ENCODE results near the gene INHBE.
"Not testable (repeated sequence)": the region's sequence is repeated elsewhere in the genome, so short reads cannot be mapped to it uniquely, and the experiment has no call there.

INHBE gene

GRCh38 chr12:57419495-57419894 is 35.6 kb upstream of the INHBE start:
- ATAC-seq: no peak
- TF ChIP-seq ZNF565 (CRISPR knock-in tag; conservative IDR thresholded peaks at IDR 0.05; ENCODE audit: low read depth) (no peak), SNAI2 (CRISPR knock-in tag; IDR thresholded peaks at IDR 0.05) (no peak), TOX (CRISPR knock-in tag; IDR thresholded peaks at IDR 0.05; ENCODE audit: borderline replicate concordance) (no peak), PATZ1 (CRISPR knock-in tag; IDR thresholded peaks at IDR 0.05; ENCODE audit: borderline replicate concordance) (no peak), ZC3H10 (CRISPR knock-in tag; IDR thresholded peaks at IDR 0.05) (no peak), ESRRG (CRISPR knock-in tag; IDR thresholded peaks at IDR 0.05) (no peak), CREB5 (CRISPR knock-in tag; IDR thresholded peaks at IDR 0.05; ENCODE audit: low read depth) (no peak), RARB (CRISPR knock-in tag; IDR thresholded peaks at IDR 0.05) (no peak), OSR1 (CRISPR knock-in tag; IDR thresholded peaks at IDR 0.05) (no peak), CSRNP3 (CRISPR knock-in tag; IDR thresholded peaks at IDR 0.05) (no peak), ISL1 (CRISPR knock-in tag; IDR thresholded peaks at IDR 0.05) (no peak), ZFP3 (CRISPR knock-in tag; IDR thresholded peaks at IDR 0.05) (no peak), TCF4 (CRISPR knock-in tag; IDR thresholded peaks at IDR 0.05; ENCODE audit: borderline replicate concordance) (no peak), GLIS3 (CRISPR knock-in tag; IDR thresholded peaks at IDR 0.05) (no peak), ZFP30 (CRISPR knock-in tag; IDR thresholded peaks at IDR 0.05) (no peak), CSDC2 (CRISPR knock-in tag; IDR thresholded peaks at IDR 0.05) (no peak), BACH2 (CRISPR knock-in tag; IDR thresholded peaks at IDR 0.05; ENCODE audit: borderline replicate concordance) (no peak), PPARA (CRISPR knock-in tag; IDR thresholded peaks at IDR 0.05; ENCODE audit: borderline replicate concordance) (no peak)
- TF ChIP-seq, protein P1, sequence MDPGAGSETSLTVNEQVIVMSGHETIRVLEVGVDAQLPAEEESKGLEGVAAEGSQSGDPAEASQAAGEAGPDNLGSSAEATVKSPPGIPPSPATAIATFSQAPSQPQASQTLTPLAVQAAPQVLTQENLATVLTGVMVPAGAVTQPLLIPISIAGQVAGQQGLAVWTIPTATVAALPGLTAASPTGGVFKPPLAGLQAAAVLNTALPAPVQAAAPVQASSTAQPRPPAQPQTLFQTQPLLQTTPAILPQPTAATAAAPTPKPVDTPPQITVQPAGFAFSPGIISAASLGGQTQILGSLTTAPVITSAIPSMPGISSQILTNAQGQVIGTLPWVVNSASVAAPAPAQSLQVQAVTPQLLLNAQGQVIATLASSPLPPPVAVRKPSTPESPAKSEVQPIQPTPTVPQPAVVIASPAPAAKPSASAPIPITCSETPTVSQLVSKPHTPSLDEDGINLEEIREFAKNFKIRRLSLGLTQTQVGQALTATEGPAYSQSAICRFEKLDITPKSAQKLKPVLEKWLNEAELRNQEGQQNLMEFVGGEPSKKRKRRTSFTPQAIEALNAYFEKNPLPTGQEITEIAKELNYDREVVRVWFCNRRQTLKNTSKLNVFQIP (CRISPR knock-in tag; IDR thresholded peaks at IDR 0.05; ENCODE audit: borderline replicate concordance, low read depth): no peak
- TF ChIP-seq, protein P2, sequence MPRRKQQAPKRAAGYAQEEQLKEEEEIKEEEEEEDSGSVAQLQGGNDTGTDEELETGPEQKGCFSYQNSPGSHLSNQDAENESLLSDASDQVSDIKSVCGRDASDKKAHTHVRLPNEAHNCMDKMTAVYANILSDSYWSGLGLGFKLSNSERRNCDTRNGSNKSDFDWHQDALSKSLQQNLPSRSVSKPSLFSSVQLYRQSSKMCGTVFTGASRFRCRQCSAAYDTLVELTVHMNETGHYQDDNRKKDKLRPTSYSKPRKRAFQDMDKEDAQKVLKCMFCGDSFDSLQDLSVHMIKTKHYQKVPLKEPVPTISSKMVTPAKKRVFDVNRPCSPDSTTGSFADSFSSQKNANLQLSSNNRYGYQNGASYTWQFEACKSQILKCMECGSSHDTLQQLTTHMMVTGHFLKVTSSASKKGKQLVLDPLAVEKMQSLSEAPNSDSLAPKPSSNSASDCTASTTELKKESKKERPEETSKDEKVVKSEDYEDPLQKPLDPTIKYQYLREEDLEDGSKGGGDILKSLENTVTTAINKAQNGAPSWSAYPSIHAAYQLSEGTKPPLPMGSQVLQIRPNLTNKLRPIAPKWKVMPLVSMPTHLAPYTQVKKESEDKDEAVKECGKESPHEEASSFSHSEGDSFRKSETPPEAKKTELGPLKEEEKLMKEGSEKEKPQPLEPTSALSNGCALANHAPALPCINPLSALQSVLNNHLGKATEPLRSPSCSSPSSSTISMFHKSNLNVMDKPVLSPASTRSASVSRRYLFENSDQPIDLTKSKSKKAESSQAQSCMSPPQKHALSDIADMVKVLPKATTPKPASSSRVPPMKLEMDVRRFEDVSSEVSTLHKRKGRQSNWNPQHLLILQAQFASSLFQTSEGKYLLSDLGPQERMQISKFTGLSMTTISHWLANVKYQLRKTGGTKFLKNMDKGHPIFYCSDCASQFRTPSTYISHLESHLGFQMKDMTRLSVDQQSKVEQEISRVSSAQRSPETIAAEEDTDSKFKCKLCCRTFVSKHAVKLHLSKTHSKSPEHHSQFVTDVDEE (CRISPR knock-in tag; IDR thresholded peaks at IDR 0.05): no peak

DNA sequence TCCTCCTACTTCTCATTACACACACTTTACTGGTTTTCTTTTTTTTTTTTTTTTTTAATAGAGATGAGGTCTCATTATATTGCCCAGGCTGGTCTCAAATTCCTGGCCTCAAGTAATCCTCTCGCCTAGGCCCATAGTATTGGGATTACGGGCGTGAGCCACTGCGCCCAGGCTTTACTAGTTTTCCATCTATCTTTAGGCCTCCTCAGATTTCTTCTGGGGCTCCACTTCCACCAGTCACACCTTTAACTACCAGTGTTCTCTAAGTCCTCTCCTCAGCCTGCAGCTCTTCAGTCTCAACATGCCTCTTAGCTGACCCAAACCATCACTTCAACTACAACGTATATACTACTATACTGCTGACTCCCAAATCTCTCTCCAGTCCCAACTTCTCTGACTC is 34.6 kb upstream of the INHBE start:
- TF ChIP-seq PPARA (CRISPR knock-in tag; IDR thresholded peaks at IDR 0.05; ENCODE audit: borderline replicate concordance) (no peak), PATZ1 (CRISPR knock-in tag; IDR thresholded peaks at IDR 0.05; ENCODE audit: borderline replicate concordance) (no peak), ZNF70 (CRISPR knock-in tag; IDR thresholded peaks at IDR 0.05) (no peak), OSR1 (CRISPR knock-in tag; IDR thresholded peaks at IDR 0.05) (no peak), ISL1 (CRISPR knock-in tag; IDR thresholded peaks at IDR 0.05) (no peak), CSRNP3 (CRISPR knock-in tag; IDR thresholded peaks at IDR 0.05) (no peak), RARB (CRISPR knock-in tag; IDR thresholded peaks at IDR 0.05) (no peak), ZNF565 (CRISPR knock-in tag; conservative IDR thresholded peaks at IDR 0.05; ENCODE audit: low read depth) (no peak), GLIS3 (CRISPR knock-in tag; IDR thresholded peaks at IDR 0.05) (no peak), BACH2 (CRISPR knock-in tag; IDR thresholded peaks at IDR 0.05; ENCODE audit: borderline replicate concordance) (no peak), ZFP30 (CRISPR knock-in tag; IDR thresholded peaks at IDR 0.05) (no peak)
- TF ChIP-seq, protein P1 (CRISPR knock-in tag; IDR thresholded peaks at IDR 0.05; ENCODE audit: borderline replicate concordance, low read depth): no peak
- ATAC-seq: no peak

GRCh38 chr12:57426948-57427347 is 28.2 kb upstream of the INHBE start:
- ATAC-seq: not testable (repeated sequence)

All from SK-N-SH treated with all-trans-retinoic acid at 6 μM for 48 hours (cell line).